ENCODE results near the gene QRICH2.

The QRICH2 gene

DNA sequence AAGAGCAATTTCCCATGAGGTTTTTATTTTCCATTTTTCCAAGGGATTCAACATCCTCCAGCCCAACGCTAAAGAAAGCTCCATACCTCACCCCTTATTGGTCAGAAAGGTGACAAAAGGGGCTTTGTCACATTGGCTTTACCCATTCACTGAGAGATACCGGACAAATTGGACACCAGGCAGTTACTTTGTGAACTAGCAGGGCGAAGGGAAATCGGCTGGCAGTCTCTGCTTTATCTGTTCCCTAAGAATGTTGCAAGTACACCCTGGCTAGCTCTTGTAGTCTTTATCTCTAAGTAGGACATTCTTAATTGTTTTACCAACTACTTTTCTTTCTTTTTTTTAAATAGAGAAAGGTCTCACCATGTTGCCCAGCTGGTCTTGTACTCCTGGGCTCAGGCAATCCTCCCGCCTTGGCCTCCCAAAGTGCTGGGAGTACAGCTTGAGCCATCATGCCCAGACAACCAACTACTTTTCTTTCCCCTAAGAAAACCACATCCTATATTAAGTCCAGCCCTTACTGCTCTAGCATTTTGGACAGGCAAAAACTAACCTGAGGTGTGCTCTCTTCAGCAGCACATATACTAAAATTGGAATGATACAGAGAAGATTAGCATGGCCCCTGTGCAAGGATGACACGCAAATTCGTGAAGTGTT lies 28.8 kb upstream of the QRICH2 start:
- DNase-seq (ENCODE audit: extremely low read depth, low read depth), result no peak
- TF ChIP-seq, protein P1, sequence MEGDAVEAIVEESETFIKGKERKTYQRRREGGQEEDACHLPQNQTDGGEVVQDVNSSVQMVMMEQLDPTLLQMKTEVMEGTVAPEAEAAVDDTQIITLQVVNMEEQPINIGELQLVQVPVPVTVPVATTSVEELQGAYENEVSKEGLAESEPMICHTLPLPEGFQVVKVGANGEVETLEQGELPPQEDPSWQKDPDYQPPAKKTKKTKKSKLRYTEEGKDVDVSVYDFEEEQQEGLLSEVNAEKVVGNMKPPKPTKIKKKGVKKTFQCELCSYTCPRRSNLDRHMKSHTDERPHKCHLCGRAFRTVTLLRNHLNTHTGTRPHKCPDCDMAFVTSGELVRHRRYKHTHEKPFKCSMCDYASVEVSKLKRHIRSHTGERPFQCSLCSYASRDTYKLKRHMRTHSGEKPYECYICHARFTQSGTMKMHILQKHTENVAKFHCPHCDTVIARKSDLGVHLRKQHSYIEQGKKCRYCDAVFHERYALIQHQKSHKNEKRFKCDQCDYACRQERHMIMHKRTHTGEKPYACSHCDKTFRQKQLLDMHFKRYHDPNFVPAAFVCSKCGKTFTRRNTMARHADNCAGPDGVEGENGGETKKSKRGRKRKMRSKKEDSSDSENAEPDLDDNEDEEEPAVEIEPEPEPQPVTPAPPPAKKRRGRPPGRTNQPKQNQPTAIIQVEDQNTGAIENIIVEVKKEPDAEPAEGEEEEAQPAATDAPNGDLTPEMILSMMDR (IDR thresholded peaks at IDR 0.05; ENCODE audit: low read depth, low read length), result no peak

DNA sequence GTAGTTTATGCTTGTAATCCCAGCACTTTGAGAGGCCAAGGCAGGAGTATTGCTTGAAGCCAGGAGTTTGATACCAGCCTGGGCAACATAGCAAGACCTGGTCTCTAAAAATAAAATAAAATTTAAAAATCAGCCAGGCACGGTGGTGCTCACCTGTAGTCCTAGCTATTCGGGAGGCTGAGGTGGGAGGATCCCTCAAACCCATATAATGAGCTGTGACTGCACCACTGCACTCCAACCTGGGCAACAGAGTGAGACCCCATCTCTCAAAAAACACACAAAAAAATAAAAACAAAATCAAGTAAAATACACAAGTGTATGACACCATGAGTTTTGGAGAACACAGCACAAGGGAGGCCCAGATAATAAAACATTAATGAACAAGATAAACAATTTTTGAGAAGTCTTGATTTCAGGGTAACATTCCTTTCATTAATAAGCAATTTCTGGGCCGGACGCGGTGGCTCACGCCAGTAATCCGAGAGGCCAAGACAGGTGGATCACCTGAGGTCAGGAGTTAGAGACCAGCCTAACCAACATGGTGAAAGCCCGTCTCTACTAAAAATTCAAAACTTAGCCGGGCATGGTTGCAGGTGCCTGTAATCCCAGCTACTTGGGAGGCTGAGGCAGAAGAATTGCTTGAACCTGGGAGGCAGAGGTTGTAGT lies 27.8 kb upstream of the QRICH2 start:
- TF ChIP-seq, protein P1 (IDR thresholded peaks at IDR 0.05; ENCODE audit: low read depth, low read length), result no peak
- no peak for DNase-seq (ENCODE audit: extremely low read depth, low read depth)

DNA sequence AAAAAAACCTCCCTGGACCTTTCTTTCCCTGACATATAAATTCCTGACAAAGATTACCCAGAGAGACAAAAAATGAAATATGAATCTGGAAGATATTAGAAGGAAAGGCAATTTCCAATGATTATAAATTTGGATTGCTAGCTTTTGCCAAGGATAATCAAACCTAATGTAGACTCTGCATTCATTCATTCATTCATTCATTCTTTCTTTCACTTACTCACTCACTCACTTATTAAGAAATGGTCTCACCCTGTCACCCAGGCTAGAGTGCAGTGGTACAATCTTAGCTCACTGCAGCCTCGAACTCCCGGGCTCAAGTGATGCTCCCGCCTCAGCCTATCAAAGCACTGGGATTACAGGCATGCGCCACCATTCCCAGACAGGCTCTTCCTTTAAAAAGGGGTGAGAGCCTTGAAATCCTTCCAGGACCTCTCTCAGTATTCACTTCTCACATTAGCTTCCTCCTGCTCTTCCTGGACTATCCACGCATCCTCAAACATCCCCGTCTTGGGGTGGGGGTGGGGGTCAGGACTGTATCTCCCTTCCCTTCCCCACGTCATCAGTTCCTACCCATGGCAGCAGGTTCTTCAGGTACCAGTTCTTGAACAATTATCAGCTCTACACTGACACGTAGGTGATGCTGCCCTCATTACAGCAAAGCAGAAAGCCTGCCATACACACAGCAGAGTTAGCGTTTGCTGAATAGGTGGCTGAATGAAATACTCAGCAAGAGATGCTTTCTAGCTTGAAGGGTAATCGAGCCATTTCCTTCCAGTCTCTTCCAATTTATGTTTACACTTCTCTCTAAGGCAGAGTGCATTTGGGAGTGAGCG lies 25.8 kb upstream of the QRICH2 start:
- TF ChIP-seq, protein P1 (IDR thresholded peaks at IDR 0.05; ENCODE audit: low read depth, low read length), result no peak
- DNase-seq (ENCODE audit: extremely low read depth, low read depth), result no peak

DNA sequence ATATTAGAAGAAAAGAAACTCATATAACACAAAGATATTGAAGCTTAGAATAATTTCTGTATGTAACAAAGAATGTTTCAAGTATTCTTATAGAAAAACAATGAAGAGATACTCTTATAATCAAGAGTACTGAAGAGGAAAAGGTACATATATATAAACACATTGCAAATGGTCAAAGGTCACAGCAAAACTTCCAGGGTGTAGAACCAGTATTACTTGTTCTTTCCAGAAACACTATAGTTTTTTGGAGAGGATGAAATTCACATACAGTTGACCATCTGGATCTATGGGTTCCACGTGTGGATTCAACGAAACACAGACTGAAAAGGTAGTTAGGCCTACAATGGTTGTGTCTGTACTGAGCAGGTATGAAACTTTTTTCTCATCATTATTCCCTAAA lies 23.0 kb upstream of the QRICH2 start:
- no peak for DNase-seq (ENCODE audit: extremely low read depth, low read depth)
- TF ChIP-seq, protein P1 (IDR thresholded peaks at IDR 0.05; ENCODE audit: low read depth, low read length), result no peak

DNA sequence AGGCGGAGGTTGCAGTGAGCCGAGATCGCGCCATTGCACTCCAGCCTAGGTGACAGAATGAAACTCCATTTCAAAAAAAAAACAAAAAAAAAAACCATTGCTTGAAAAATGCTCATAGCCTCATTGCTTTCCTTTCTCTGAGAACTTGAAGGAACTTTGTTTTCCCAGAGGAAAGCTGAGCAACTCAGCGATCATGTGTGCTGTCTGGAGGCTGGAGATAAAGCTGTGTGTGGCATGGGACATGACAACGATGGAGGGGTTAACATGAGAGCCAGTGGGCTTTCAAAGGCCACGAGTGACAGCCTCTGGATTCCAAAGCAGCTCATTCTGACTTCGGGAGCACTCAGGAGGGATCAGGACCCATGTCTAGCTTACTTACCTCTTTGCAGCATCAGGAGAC lies 21.6 kb upstream of the QRICH2 start:
- no peak for DNase-seq (ENCODE audit: extremely low read depth, low read depth)
- TF ChIP-seq, protein P1 (IDR thresholded peaks at IDR 0.05; ENCODE audit: low read depth, low read length), result no peak

DNA sequence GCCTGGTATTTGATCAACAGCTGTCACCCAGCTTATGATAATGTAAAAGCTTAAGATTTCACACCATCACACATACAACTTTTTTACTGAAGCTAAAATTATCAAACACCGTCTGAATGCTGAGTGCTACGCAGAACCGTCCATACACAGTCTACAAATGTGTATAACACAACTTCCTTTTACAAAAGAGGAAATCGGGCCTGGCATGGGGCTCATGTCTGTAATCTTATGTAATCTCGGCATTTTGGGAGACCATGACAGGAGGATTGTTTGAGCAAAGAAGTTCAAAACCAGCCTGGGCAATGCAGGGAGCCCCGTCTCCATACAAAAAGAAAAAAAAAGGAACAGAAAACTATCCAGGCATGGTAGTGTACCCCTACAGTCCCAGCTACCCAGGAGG lies 19.6 kb upstream of the QRICH2 start:
- TF ChIP-seq, protein P1 (IDR thresholded peaks at IDR 0.05; ENCODE audit: low read depth, low read length), result no peak
- DNase-seq (ENCODE audit: extremely low read depth, low read depth), result no peak

DNA sequence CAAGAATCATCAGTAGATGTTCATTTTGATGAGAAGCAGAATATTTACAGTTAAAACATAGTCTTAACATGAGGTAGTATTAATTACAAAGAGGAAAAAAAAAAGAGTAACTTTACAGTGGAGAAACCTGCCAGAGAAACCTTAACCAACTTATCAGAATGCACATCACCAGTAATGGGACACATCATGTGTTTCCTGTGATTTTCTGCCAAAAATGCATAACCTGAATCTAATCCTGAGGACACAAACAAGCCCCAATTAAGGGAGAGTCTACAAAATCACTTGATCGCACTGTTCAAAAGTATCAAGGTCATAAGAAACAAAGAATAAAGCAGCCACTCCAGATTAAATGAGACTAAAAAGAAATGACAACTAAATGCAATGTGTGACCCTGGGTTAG lies 18.2 kb upstream of the QRICH2 start:
- DNase-seq (ENCODE audit: extremely low read depth, low read depth), result no peak
- TF ChIP-seq, protein P1 (IDR thresholded peaks at IDR 0.05; ENCODE audit: low read depth, low read length), result no peak

Measured in AG09319 (cell line).